DMS79 (cell line): ENCODE results near the gene SUPT4H1.

Source experiments
- DNase-seq: peaks from one replicate; lab custom pipeline; 2025; lab: John Stamatoyannopoulos, UW

Gene SUPT4H1

GRCh38 chr17:58318627-58319172 is 33.3 kb downstream of the SUPT4H1 start:
- no peak for DNase-seq

- DNase-seq = no peak
These were observed 33.9 kb downstream of the SUPT4H1 start for GRCh38 chr17:58318065-58318481.

GRCh38 chr17:58317421-58318064 is 34.5 kb downstream of the SUPT4H1 start:
- DNase-seq = no peak

GRCh38 chr17:58316260-58316960 is 35.6 kb downstream of the SUPT4H1 start:
- no peak for DNase-seq

- DNase-seq = no peak
These were observed 36.3 kb downstream of the SUPT4H1 start for GRCh38 chr17:58315750-58316149.

GRCh38 chr17:58315281-58315711 is 36.7 kb downstream of the SUPT4H1 start:
- DNase-seq = no peak

- no peak for DNase-seq
These were observed 37.3 kb downstream of the SUPT4H1 start for GRCh38 chr17:58314706-58315015.

GRCh38 chr17:58313815-58314705 is 37.9 kb downstream of the SUPT4H1 start:
- no peak for DNase-seq

GRCh38 chr17:58312829-58313228 is 39.2 kb downstream of the SUPT4H1 start:
- DNase-seq = no peak

- no peak for DNase-seq
These were observed 39.9 kb downstream of the SUPT4H1 start for GRCh38 chr17:58312021-58312630.

- no peak for DNase-seq
These were observed 40.5 kb downstream of the SUPT4H1 start for GRCh38 chr17:58311429-58311894.

GRCh38 chr17:58310511-58311428 is 41.2 kb downstream of the SUPT4H1 start:
- no peak for DNase-seq

- DNase-seq = no peak
These were observed 42.1 kb downstream of the SUPT4H1 start for GRCh38 chr17:58309918-58310259.

GRCh38 chr17:58308985-58309917 is 42.8 kb downstream of the SUPT4H1 start:
- no peak for DNase-seq

- DNase-seq = no peak
These were observed 43.6 kb downstream of the SUPT4H1 start for GRCh38 chr17:58308173-58308984.

- no peak for DNase-seq
These were observed 44.4 kb downstream of the SUPT4H1 start for GRCh38 chr17:58307468-58308172.

GRCh38 chr17:58306131-58306951 is 45.7 kb downstream of the SUPT4H1 start:
- DNase-seq = no peak
